ENCODE results near the gene SNCG. TPM values are rescaled to one million over a fixed set of nuclear protein-coding genes. Genes with fewer than 3 reads are reported as not detected.
A peak's percentile ranks its signal among the peaks of the same experiment; 100 is the strongest.
"Not testable (repeated sequence)": the region's sequence is repeated elsewhere in the genome, so short reads cannot be mapped to it uniquely, and the experiment has no call there.

SNCG gene
- total and polyA plus RNA-seq, 9 donors: 4.4 to 11.7 (median 5.9) TPM

- Histone ChIP-seq H3K9me3 (replicated peaks; ENCODE audit: control insufficient read depth, low read depth, low read length) (no peaks in the 10 kb centered on the region), H3K27ac (ENCODE audit: low read length) (no peak overlapping the region), H3K4me1 (ENCODE audit: control insufficient read depth, insufficient read depth, low read length) (no peaks in the 10 kb centered on the region), H3K27me3 (ENCODE audit: control insufficient read depth, insufficient read depth, low read length) (no peaks in the 10 kb centered on the region), H3K36me3 (ENCODE audit: control insufficient read depth, insufficient read depth, low read length) (no peaks in the 10 kb centered on the region), H3K4me3 (ENCODE audit: low read length) (no peak overlapping the region)
- WGBS (ENCODE audit: insufficient coverage): no CpG with 5 or more reads among the region's 2 CpGs
- no peak for DNase-seq
Measured at GRCh38 chr10:86992929-86993328, 34.5 kb downstream of the SNCG start.

- not testable (repeated sequence) for DNase-seq; H3K27ac ChIP-seq (ENCODE audit: low read length); H3K27me3 ChIP-seq (ENCODE audit: control insufficient read depth, insufficient read depth, low read length); H3K4me3 ChIP-seq (ENCODE audit: low read length); H3K36me3 ChIP-seq (ENCODE audit: control insufficient read depth, insufficient read depth, low read length); H3K4me1 ChIP-seq (ENCODE audit: control insufficient read depth, insufficient read depth, low read length); H3K9me3 ChIP-seq (replicated peaks; ENCODE audit: control insufficient read depth, low read depth, low read length)
- WGBS (ENCODE audit: insufficient coverage): 80% methylated on average over 3 of the region's 6 CpGs
Measured at GRCh38 chr10:86999802-87000403, 41.5 kb downstream of the SNCG start.

GRCh38 chr10:87000491-87000890, 42.1 kb downstream of the SNCG start:
- Histone ChIP-seq H3K27me3 (ENCODE audit: control insufficient read depth, insufficient read depth, low read length) (no peaks in the 10 kb centered on the region), H3K4me3 (ENCODE audit: low read length) (no peak overlapping the region), H3K27ac (ENCODE audit: low read length) (no peak overlapping the region), H3K9me3 (replicated peaks; ENCODE audit: control insufficient read depth, low read depth, low read length) (no peaks in the 10 kb centered on the region), H3K4me1 (ENCODE audit: control insufficient read depth, insufficient read depth, low read length) (no peaks in the 10 kb centered on the region), H3K36me3 (ENCODE audit: control insufficient read depth, insufficient read depth, low read length) (no peaks in the 10 kb centered on the region)
- no peak for DNase-seq
- no CpG with 5 or more reads among the region's 3 CpGs for WGBS (ENCODE audit: insufficient coverage)

- H3K27ac ChIP-seq (ENCODE audit: low read length); H3K4me3 ChIP-seq (ENCODE audit: low read length); H3K36me3 ChIP-seq (ENCODE audit: control insufficient read depth, insufficient read depth, low read length); H3K9me3 ChIP-seq (replicated peaks; ENCODE audit: control insufficient read depth, low read depth, low read length); DNase-seq; H3K4me1 ChIP-seq (ENCODE audit: control insufficient read depth, insufficient read depth, low read length); H3K27me3 ChIP-seq (ENCODE audit: control insufficient read depth, insufficient read depth, low read length): not testable (repeated sequence)
- WGBS (ENCODE audit: insufficient coverage): no CpG with 5 or more reads among the region's 1 CpG
Measured at GRCh38 chr10:87007124-87007523, 48.7 kb downstream of the SNCG start.

- WGBS (ENCODE audit: insufficient coverage): no CpG with 5 or more reads among the region's 6 CpGs
- H3K9me3 ChIP-seq (replicated peaks; ENCODE audit: control insufficient read depth, low read depth, low read length); H3K4me1 ChIP-seq (ENCODE audit: control insufficient read depth, insufficient read depth, low read length); H3K27ac ChIP-seq (ENCODE audit: low read length); H3K27me3 ChIP-seq (ENCODE audit: control insufficient read depth, insufficient read depth, low read length); H3K4me3 ChIP-seq (ENCODE audit: low read length); H3K36me3 ChIP-seq (ENCODE audit: control insufficient read depth, insufficient read depth, low read length); DNase-seq: not testable (repeated sequence)
Measured at GRCh38 chr10:87007674-87008073, 49.3 kb downstream of the SNCG start.

- H3K9me3 ChIP-seq (replicated peaks; ENCODE audit: control insufficient read depth, low read depth, low read length); H3K27ac ChIP-seq (ENCODE audit: low read length); H3K4me3 ChIP-seq (ENCODE audit: low read length); DNase-seq; H3K36me3 ChIP-seq (ENCODE audit: control insufficient read depth, insufficient read depth, low read length); H3K27me3 ChIP-seq (ENCODE audit: control insufficient read depth, insufficient read depth, low read length); H3K4me1 ChIP-seq (ENCODE audit: control insufficient read depth, insufficient read depth, low read length): not testable (repeated sequence)
- 100% methylated on average over 1 of the region's 7 CpGs for WGBS (ENCODE audit: insufficient coverage)
Measured at GRCh38 chr10:87008303-87008702, 49.9 kb downstream of the SNCG start.

GRCh38 chr10:87009134-87009696, 50.8 kb downstream of the SNCG start:
- WGBS (ENCODE audit: insufficient coverage): 41% methylated on average over 5 of the region's 18 CpGs
- peak; percentile 74 for DNase-seq
- not testable (repeated sequence) for H3K27me3 ChIP-seq (ENCODE audit: control insufficient read depth, insufficient read depth, low read length); H3K4me1 ChIP-seq (ENCODE audit: control insufficient read depth, insufficient read depth, low read length); H3K36me3 ChIP-seq (ENCODE audit: control insufficient read depth, insufficient read depth, low read length); H3K4me3 ChIP-seq (ENCODE audit: low read length); H3K9me3 ChIP-seq (replicated peaks; ENCODE audit: control insufficient read depth, low read depth, low read length)
- H3K27ac ChIP-seq (ENCODE audit: low read length): peak overlapping the region; percentile 6

Other genes with a start within 250 kb of the SNCG start
- gene BMPR1A, start 202.0 kb upstream of the SNCG start, total RNA-seq: 61.4 TPM
- 10 to 100 TPM; 32.6 to 51.5 (median 45.8) TPM for gene BMPR1A, start 202.0 kb upstream of the SNCG start, polyA plus RNA-seq (ENCODE audit: insufficient read depth in 1 of 8, insufficient read length in 8 of 8, low replicate concordance in 1 of 8)
- 23.1 TPM for gene MMRN2, start 984 bp upstream of the SNCG start, total RNA-seq
- gene MMRN2, start 984 bp upstream of the SNCG start, polyA plus RNA-seq (ENCODE audit: insufficient read depth in 1 of 8, insufficient read length in 8 of 8, low replicate concordance in 1 of 8): 10 to 100 TPM; 17.9 to 25.4 (median 23.1) TPM
- gene ADIRF, start 9.9 kb downstream of the SNCG start, total RNA-seq: 9.7 TPM
- gene ADIRF, start 9.9 kb downstream of the SNCG start, polyA plus RNA-seq (ENCODE audit: insufficient read depth in 1 of 8, insufficient read length in 8 of 8, low replicate concordance in 1 of 8): 1 to 10 TPM; 1.5 to 5.5 (median 2.5) TPM
- gene FAM25A, start 61.7 kb downstream of the SNCG start, total RNA-seq: not detected
- not detected for gene FAM25A, start 61.7 kb downstream of the SNCG start, polyA plus RNA-seq (ENCODE audit: insufficient read depth in 1 of 8, insufficient read length in 8 of 8, low replicate concordance in 1 of 8)
- 83.0 TPM for gene GLUD1, start 136.2 kb downstream of the SNCG start, total RNA-seq
- 10 to 100 TPM; 53.2 to 75.6 (median 56.2) TPM for gene GLUD1, start 136.2 kb downstream of the SNCG start, polyA plus RNA-seq (ENCODE audit: insufficient read depth in 1 of 8, insufficient read length in 8 of 8, low replicate concordance in 1 of 8)
- gene SHLD2, start 136.6 kb downstream of the SNCG start, total RNA-seq: 30.9 TPM
- 10 to 100 TPM; 17.0 to 25.7 (median 22.0) TPM for gene SHLD2, start 136.6 kb downstream of the SNCG start, polyA plus RNA-seq (ENCODE audit: insufficient read depth in 1 of 8, insufficient read length in 8 of 8, low replicate concordance in 1 of 8)